A549 treated with CpdA at 1 μM for 4 hours (cell line): ENCODE data around the gene CTSH. TPM values are rescaled to one million over a fixed set of nuclear protein-coding genes. Genes with fewer than 3 reads are reported as not detected.

Source experiments
- total RNA-seq: library from RNA; stranded (reverse); fragments of 200-300 nt; extraction: Qiagen RNA extraction; gene quantifications from 5 replicates; pipeline ENCODE4 v1.2.3, GENCODE V29; 2022; ENCODE audit warnings: low read depth

CTSH gene, protein sequence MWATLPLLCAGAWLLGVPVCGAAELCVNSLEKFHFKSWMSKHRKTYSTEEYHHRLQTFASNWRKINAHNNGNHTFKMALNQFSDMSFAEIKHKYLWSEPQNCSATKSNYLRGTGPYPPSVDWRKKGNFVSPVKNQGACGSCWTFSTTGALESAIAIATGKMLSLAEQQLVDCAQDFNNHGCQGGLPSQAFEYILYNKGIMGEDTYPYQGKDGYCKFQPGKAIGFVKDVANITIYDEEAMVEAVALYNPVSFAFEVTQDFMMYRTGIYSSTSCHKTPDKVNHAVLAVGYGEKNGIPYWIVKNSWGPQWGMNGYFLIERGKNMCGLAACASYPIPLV
- total RNA-seq, result 35.4 to 52.0 TPM (median 44.7 TPM) in 5 replicates

GRCh38 chr15:78944669-78945407, at the start of gene CTSH:
TSS of gene CTSH (minus strand) at chr15:78945046. CDS start at chr15:78944981, 65 bp downstream.

GRCh38 chr15:78872155-78872971, 72.5 kb downstream of the CTSH start, which contains the start of gene MORF4L1:
TSS of gene MORF4L1 (plus strand) at chr15:78872890. CDS start at chr15:78873018, 128 bp downstream.

Other genes starting within 250 kb of the CTSH start
- 2.6 to 4.2 TPM (median 3.2 TPM) in 5 replicates for gene ADAMTS7, start 133.6 kb downstream of the CTSH start, total RNA-seq
- gene MORF4L1, start 72.2 kb downstream of the CTSH start, total RNA-seq, result 361 to 688 TPM (median 379 TPM) in 5 replicates
- gene RASGRF1, start 145.7 kb upstream of the CTSH start, total RNA-seq, result 0.27 to 0.87 TPM (median 0.42 TPM) in 5 replicates